ENCODE results near the gene EGLN1.

The EGLN1 gene

GRCh38 chr1:231381729-231382128 lies 40.4 kb downstream of the EGLN1 start:
- in situ Hi-C loops (cut with HindIII; ENCODE audit: low sequenced_read_pairs) = no loop called here
- TF ChIP-seq CTCF (IDR thresholded peaks at IDR 0.05; ENCODE audit: low read depth, low read length) = no peak
- DNase-seq (ENCODE audit: low read depth, low spot score) = no peak

GRCh38 chr1:231376875-231377549 lies 45.1 kb downstream of the EGLN1 start:
- peak; percentile 23 for DNase-seq (ENCODE audit: low read depth, low spot score)
- no peak overlapping the region for H3K4me3 ChIP-seq (ENCODE audit: low read depth, low read length)
- in situ Hi-C loops (cut with HindIII; ENCODE audit: low sequenced_read_pairs) = no loop called here
- no peak for TF ChIP-seq CTCF (IDR thresholded peaks at IDR 0.05; ENCODE audit: low read depth, low read length)

More at GRCh38 chr1:231381729-231382128, 40.4 kb downstream of the EGLN1 start:
- H3K4me3 ChIP-seq (ENCODE audit: low read depth, low read length) = no peak overlapping the region

- H3K4me3 ChIP-seq (ENCODE audit: low read depth, low read length) = no peak overlapping the region
- no peak for DNase-seq (ENCODE audit: low read depth, low spot score)
- no peak for TF ChIP-seq CTCF (IDR thresholded peaks at IDR 0.05; ENCODE audit: low read depth, low read length)
- in situ Hi-C loops (cut with HindIII; ENCODE audit: low sequenced_read_pairs) = no loop called here
Observed at GRCh38 chr1:231376101-231376500, 46.0 kb downstream of the EGLN1 start.

GRCh38 chr1:231374394-231374793 lies 47.7 kb downstream of the EGLN1 start:
- TF ChIP-seq CTCF (IDR thresholded peaks at IDR 0.05; ENCODE audit: low read depth, low read length) = no peak
- H3K4me3 ChIP-seq (ENCODE audit: low read depth, low read length) = no peak overlapping the region
- in situ Hi-C loops (cut with HindIII; ENCODE audit: low sequenced_read_pairs) = no loop called here
- no peak for DNase-seq (ENCODE audit: low read depth, low spot score)

GRCh38 chr1:231372501-231372900 lies 49.6 kb downstream of the EGLN1 start:
- DNase-seq (ENCODE audit: low read depth, low spot score) = no peak
- no peak overlapping the region for H3K4me3 ChIP-seq (ENCODE audit: low read depth, low read length)
- TF ChIP-seq CTCF (IDR thresholded peaks at IDR 0.05; ENCODE audit: low read depth, low read length) = no peak
- in situ Hi-C loops (cut with HindIII; ENCODE audit: low sequenced_read_pairs) = no loop called here

- in situ Hi-C loops (cut with HindIII; ENCODE audit: low sequenced_read_pairs) = no loop called here
- no peak for TF ChIP-seq CTCF (IDR thresholded peaks at IDR 0.05; ENCODE audit: low read depth, low read length)
- no peak overlapping the region for H3K4me3 ChIP-seq (ENCODE audit: low read depth, low read length)
- no peak for DNase-seq (ENCODE audit: low read depth, low spot score)
Observed at GRCh38 chr1:231369282-231369681, 52.8 kb downstream of the EGLN1 start.
